Transverse colon (tissue), 4 donors: Measurements from ENCODE around the gene ARMCX2. TPM values are rescaled to one million over a fixed set of nuclear protein-coding genes. Genes with fewer than 3 reads are reported as not detected.

Source experiments
- DNase-seq: peaks from one replicate; pipeline ENCODE4 v3.0.0-alpha.2; 2019
- H3K27ac ChIP-seq, 4 donors: fragments of 200-600 bp; sonication (generic); 2 replicates each; pipeline ENCODE4 v1.5.1; 2016 to 2018; ENCODE audit warnings: inconsistent platforms in 4 of 4
- H3K27me3 ChIP-seq: fragments of 200-600 bp; sonication (generic); 2 replicates; pipeline ENCODE4 v1.5.1; 2017; ENCODE audit warnings: inconsistent platforms
- H3K36me3 ChIP-seq, 4 donors: fragments of 200-600 bp; sonication (generic); 2 replicates each; pipeline ENCODE4 v1.5.1; 2017 to 2019; ENCODE audit warnings: inconsistent platforms in 4 of 4
- H3K4me1 ChIP-seq, 4 donors: fragments of 200-600 bp; sonication (generic); 2 replicates each; pipeline ENCODE4 v1.5.1; 2017 to 2020; ENCODE audit warnings: inconsistent platforms in 4 of 4
- H3K4me3 ChIP-seq, 4 donors: fragments of 200-600 bp; sonication (generic); 1 replicate in 1 of 4; 2 replicates in 3 of 4; pipeline versions ENCODE4 v1.5.1 to v1.6.1; 2017 to 2019; ENCODE audit warnings: inconsistent platforms in 4 of 4
- H3K9me3 ChIP-seq, 2 donors: fragments of 200-600 bp; sonication (generic); 2 replicates each; pipeline ENCODE4 v1.5.1; 2017 to 2019; ENCODE audit warnings: inconsistent platforms in 2 of 2
- EP300 ChIP-seq: sonication (generic); formaldehyde crosslinking; IDR thresholded peaks from one replicate; pipeline ENCODE4 v1.6.1; 2017; ENCODE audit warnings: antibody characterized with exemption, low read depth
- POLR2A ChIP-seq: fragments of 450-650 bp; IDR thresholded peaks from one replicate; pipeline ENCODE4 v1.6.1; 2016; ENCODE audit warnings: antibody characterized with exemption, mild to moderate bottlenecking, moderate library complexity
- POLR2AphosphoS5 ChIP-seq, 3 donors: sonication (generic); formaldehyde crosslinking; IDR thresholded peaks; one replicate each; pipeline ENCODE4 v1.6.1; 2016; ENCODE audit warnings: antibody characterized with exemption in 3 of 3
- WGBS, 2 donors: methylation state at CpG; one replicate each; pipeline ENCODE4 v1.1.5; 2018; ENCODE audit warnings: low coverage in 1 of 2; 5-methylcytosine and 5-hydroxymethylcytosine counted together
- in situ Hi-C, 4 donors: fragments of 200-750 bp; cut with MboI; loops; one replicate each; pipeline versions ENCODE4 v1.15.0 to v1.15.1; 2017; ENCODE audit warnings: low sequenced_read_pairs in 3 of 4, low pct_ligation_motif_present in 1 of 4, low pct_unique_long_range_greater_than_20kb in 1 of 4
- intact Hi-C: fragments of 100-400 bp; cut with DNase I; formaldehyde crosslinking; loops from one replicate; pipeline ENCODE4 v1.15.1; 2023; ENCODE audit warnings: low total_unique reads
- total RNA-seq, 4 donors: library from RNA; depleted of rRNA; stranded (reverse); fragments of >200 nt; gene quantifications; one replicate each; pipeline ENCODE4 v1.1.0, GENCODE V29; 2016
- TF ChIP-seq, protein P1 (sequence below), 5 experiments: fragments of 200-600 bp in 3 of 5; fragments of 450-650 bp in 2 of 5; sonication (generic) in 3 of 5; IDR thresholded peaks; 1 replicate in 2 of 5; 2 replicates in 3 of 5; pipeline ENCODE4 v1.5.1; 2016 to 2017; ENCODE audit warnings: antibody characterized with exemption in 5 of 5, inconsistent platforms in 3 of 5, mild to moderate bottlenecking in 2 of 5, moderate library complexity in 1 of 5

ARMCX2 gene
- total RNA-seq, 4 donors from 2014 or later: 5.9 to 11.7 (median 6.7) TPM

DNA sequence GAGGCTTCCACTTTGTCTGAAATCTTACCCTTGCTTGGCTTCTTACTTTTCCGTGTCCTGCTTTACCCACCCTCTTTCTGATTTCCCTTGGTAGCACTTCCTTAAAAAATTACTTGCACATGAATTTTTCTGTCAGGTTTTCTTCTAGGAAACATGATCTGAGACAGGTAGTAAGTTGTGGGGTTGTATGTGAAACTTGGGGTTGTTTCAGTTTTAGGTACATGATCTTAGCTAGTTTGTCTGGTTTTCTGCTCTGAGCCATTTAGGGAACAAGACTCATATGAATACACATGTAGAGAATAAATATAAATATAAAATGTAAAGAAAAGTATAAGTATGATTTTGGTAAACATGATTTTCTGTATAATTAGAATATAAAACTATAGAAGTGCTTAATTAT is 17.4 kb upstream of the ARMCX2 start:
- TF ChIP-seq POLR2A (no peak), POLR2AphosphoS5 (IDR thresholded peaks at IDR 0.05) (no peak), EP300 (no peak)
- TF ChIP-seq, protein P1, sequence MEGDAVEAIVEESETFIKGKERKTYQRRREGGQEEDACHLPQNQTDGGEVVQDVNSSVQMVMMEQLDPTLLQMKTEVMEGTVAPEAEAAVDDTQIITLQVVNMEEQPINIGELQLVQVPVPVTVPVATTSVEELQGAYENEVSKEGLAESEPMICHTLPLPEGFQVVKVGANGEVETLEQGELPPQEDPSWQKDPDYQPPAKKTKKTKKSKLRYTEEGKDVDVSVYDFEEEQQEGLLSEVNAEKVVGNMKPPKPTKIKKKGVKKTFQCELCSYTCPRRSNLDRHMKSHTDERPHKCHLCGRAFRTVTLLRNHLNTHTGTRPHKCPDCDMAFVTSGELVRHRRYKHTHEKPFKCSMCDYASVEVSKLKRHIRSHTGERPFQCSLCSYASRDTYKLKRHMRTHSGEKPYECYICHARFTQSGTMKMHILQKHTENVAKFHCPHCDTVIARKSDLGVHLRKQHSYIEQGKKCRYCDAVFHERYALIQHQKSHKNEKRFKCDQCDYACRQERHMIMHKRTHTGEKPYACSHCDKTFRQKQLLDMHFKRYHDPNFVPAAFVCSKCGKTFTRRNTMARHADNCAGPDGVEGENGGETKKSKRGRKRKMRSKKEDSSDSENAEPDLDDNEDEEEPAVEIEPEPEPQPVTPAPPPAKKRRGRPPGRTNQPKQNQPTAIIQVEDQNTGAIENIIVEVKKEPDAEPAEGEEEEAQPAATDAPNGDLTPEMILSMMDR (IDR thresholded peaks at IDR 0.05): no peak
- no peak for DNase-seq
- in situ Hi-C loops (no loop called here), intact Hi-C loops (no loop called here)
- Histone ChIP-seq H3K4me1 (no peaks in the 10 kb centered on the region), H3K27me3 (no peaks in the 10 kb centered on the region), H3K27ac (no peak overlapping the region), H3K9me3 (no peaks in the 10 kb centered on the region), H3K36me3 (no peaks in the 10 kb centered on the region), H3K4me3 (no peak overlapping the region)
- WGBS, 2 donors: 53% methylated on average over 1 of the region's 1 CpG; no CpG with 5 or more reads in 1 of the 2 donors

DNA sequence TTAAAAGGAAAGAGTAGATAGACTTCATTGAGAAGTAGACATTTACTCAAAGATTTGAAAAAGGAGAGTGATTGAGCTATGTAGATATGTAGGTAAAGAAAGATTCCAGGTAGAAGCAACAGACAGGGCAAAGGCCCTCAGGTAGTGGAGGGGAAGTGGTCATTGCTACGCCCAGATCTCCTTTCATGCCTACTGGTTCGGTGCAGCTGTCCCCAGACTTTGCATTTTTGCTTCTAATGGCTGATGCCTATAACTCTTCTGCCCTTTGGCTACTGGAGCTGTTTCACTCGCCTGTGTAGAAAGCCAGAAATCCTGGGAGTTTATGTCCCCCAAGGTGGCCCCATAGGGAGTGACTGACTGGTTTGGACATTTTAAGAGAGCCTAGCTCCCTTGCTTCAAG is 16.9 kb upstream of the ARMCX2 start:
- no peaks in the 10 kb centered on the region for H3K27me3 ChIP-seq
- DNase-seq: no peak
- no peaks in the 10 kb centered on the region for H3K9me3 ChIP-seq
- no peaks in the 10 kb centered on the region for H3K4me1 ChIP-seq
- TF ChIP-seq POLR2A: no peak
- no peak for TF ChIP-seq POLR2AphosphoS5 (IDR thresholded peaks at IDR 0.05)
- TF ChIP-seq, protein P1 (IDR thresholded peaks at IDR 0.05): no peak
- TF ChIP-seq EP300: no peak
- no peaks in the 10 kb centered on the region for H3K36me3 ChIP-seq
- no peak overlapping the region for H3K27ac ChIP-seq
- no peak overlapping the region for H3K4me3 ChIP-seq
- intact Hi-C loops (no loop called here), in situ Hi-C loops (no loop called here)
- WGBS, 2 donors: 60% methylated on average over 3 of the region's 3 CpGs; no CpG with 5 or more reads in 1 of the 2 donors

DNA sequence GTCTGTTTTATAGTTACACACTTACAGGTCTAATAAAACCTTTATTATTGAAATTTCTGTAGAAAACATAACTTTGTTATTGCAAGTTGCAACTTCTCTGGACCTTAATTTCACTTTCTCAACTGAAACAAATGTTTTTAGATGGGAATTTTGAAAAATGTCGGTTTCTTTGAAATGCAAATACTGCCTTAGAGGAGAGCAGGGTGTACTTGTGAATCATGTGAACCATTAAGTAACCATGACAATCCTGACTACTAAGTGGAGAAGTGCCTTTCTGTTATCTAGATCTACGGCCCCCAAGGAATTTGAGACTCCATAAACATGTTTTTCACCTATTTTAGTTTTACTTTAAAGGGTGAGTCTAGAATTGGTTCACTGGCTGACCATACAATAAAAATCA is 8.5 kb upstream of the ARMCX2 start:
- TF ChIP-seq, protein P1 (IDR thresholded peaks at IDR 0.05): no peak
- no peak for TF ChIP-seq POLR2A
- TF ChIP-seq POLR2AphosphoS5 (IDR thresholded peaks at IDR 0.05): no peak
- TF ChIP-seq EP300: no peak
- intact Hi-C loops (no loop called here), in situ Hi-C loops (no loop called here)
- Histone ChIP-seq H3K36me3 (no peaks in the 10 kb centered on the region), H3K4me3 (no peak overlapping the region), H3K27ac (no peak overlapping the region), H3K27me3 (no peaks in the 10 kb centered on the region), H3K9me3 (no peaks in the 10 kb centered on the region), H3K4me1 (no peaks in the 10 kb centered on the region)
- WGBS, 2 donors: 30 to 43% methylated on average over 1 to 2 of the region's 2 CpGs
- DNase-seq: no peak

DNA sequence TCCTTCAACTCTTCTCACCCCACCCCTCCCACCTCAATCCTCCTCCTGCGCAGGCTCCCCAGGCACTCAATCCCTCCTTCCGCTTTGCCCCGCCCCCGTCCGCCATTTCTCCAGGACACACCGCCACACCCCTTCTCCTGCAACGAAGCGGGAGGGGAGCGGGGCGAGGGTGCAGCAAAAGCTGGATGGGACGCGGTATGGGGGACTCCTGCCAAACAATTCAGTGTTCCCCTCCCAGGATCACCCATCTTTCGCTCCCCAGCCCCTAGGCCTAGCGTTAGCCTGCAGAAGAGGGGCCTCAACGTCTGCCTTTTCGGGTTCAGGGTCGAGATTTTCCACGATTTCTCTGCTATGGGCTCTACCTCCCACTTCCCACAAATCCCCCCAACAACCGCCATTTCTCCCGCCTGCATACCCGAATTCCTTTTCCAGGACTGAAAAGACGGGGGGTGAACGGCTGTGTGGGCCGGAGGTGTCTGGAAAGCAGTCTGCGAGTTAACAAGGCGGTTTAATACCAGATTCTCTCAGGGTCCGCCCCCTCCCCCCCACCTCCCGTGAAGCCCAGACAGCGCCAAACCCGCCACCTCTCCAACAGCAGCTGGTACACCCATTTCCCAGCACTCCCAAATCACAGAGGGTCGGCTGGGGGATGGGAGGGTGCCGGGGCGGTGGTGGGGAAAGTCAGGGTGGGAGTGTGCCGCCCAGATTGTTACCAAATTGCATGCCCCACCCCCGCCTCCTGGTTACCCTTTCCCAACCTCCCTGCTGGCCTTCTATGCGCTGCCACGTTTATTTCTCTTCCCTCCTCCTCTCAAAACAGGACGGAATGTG is 774 bp downstream of the ARMCX2 start:
- Histone ChIP-seq H3K4me3 (peak overlapping the region; percentile 44 to 67 (median 48)), H3K9me3 (no peaks in the 10 kb centered on the region), H3K27me3 (no peaks in the 10 kb centered on the region), H3K36me3 (no peaks in the 10 kb centered on the region), H3K27ac (peak overlapping the region; percentile 64 to 82 (median 72)), H3K4me1 (peaks cover 0 to 6% (median 0%) of the 10 kb centered on the region in 4 donors)
- TF ChIP-seq, protein P1 (IDR thresholded peaks at IDR 0.05): no peak
- TF ChIP-seq POLR2AphosphoS5 (IDR thresholded peaks at IDR 0.05): peak in 2 of 3 donors; percentile 56 to 69
- in situ Hi-C loops (no loop called here), intact Hi-C loops (no loop called here)
- DNase-seq: peak; percentile 78
- 40% methylated on average over 38 of the region's 38 CpGs; no CpG with 5 or more reads in 1 of the 2 donors for WGBS, 2 donors
